T-helper 2 cell (primary cell): ENCODE results near the gene IGFBP4.

Experiments
- DNase-seq, 5 experiments: peaks; one replicate each; pipeline versions ENCODE4 v3.0.0 to v3.0.0-alpha.2; 2012 to 2022

IGFBP4 gene

DNA sequence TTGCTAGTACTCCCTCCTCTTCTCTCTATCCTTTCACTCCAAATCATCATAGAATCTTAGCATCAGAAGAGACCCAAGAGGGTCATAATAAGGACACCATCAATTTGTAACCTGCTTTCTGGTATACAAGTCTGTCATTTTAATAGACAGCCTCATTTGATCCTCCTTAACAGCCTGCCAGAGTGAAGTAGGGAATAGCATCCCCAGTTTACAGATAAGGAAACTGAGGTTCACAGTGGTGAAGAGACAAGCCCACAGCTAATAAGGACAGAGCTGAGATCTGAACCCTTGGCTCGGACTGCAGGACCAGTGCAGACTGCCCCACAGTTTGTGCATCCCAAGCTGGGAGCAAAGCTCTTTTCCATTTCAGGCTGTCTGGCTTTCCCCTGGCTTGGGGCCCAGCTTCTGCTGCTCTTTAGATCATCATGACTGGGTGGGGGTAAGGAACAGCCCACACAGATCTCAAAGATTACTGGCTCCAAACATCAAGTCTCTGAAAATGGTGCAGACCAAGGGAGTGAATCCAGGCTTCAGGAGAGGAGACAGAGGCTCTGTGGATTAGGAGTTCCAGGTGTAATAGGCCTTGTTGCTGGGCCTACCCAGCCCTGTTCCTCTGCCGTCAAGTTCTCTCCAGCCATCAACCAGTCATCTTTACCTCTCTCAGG lies 10.3 kb upstream of the IGFBP4 start:
- DNase-seq = no peak

DNA sequence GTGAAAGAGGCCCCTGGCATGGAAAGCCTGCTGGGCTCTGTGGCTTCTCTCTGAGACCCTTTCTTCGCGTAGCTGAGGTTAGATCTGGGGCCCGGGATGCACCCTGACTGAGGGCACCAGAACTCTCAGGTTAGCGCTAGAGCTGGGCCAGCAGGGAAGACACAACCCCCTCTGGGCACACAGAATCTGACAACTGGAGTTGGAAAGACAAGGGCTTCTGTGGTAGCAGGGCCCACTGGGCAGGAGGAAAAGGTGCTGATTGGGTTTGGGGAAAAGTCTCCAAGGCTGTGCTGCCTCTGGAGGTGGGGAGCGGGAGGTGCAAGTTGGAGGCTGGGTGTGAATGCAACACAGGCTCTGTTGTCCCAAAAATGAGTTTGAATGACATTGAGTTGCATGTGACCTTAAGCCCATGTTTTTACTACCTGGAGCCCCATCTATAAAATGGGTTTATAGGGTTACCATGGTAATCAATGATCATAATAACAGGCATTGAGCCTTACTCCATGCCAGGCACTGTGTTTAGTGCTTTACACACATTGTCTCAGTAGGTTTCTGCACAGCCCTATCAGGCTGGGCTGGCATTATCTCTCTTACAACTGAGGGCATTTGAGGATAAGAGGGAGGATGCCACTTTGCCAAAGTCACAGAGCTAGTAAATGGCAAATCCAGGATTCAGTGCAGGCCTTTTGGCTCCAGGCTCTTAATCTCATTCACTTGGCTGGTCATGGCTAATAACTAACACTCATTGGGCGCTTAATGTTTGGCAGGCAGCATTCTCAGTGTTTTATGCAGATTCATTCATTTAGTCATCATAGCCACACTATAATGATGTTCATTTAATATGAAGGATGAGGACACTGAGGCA lies 9.5 kb upstream of the IGFBP4 start:
- peak in 1 of 5 experiments; percentile 43 for DNase-seq

DNA sequence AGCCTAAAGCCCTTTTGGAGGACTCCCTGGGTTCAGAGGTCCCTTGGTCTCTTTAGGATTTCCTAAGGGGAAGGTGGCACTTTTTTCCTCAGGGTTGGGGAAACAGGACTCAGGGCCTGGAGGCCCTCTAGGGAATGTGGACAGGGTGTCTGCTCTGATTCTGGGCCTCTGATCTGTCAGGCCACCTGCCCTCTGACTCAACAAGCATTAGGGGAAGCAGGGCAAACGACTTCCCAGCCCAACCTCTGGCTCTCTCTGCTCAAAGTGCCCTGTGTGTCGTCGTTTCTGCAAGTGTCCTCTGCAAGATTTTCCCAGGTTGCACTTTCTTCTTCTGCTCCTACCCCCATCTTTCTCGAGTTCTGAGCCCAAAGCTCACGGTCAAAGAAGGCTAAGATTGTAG lies 6.6 kb upstream of the IGFBP4 start:
- no peak for DNase-seq

DNA sequence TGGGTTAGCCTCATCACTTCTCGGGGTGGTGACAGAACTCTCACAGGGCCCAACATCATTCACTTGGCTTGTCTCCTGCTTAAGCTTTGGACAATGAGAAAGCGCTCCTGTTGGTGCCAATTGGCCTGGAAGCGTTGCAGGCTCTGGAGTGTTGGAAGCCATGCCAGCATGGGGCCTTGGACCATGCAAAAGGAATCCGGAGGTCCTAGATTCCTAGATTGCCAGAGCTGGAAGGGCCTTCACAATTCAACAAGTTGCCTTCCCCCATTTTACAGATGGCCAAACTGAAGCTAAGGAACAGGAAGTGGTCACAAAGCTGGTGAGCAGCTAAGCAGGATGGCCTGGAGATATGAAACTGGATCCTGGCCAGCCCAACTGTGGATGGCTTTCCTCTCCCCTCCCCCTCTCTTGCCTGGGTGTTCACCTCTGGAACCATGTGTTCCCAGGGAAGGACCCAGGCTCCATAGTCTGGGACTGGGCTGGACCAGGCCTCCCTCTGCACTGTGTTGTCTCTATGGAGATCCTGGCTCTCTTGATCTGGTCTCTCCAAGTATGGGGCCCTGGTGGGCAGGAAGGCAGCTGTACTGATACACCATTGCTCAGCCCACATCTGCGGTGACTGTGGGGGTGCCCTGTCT lies 6.0 kb upstream of the IGFBP4 start:
- DNase-seq = no peak

DNA sequence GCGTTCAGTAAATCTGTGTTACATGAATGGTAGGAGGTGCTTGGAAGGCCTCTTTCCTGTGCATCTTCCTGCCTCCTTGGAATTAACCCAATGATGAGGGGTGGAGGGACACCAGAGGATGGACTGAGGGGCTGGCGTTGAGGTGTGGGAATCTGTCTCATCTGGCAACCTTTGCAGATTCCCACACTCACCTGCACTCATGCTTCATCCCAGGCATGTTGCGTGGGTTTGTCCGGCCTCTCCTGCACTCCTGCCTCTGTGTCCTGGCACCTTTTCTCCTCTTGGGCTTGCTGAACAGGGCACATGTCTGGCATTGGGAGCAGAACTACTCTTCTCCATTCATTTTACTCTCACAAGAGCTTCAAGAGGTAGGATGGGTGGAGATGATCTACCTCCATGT lies 3.1 kb upstream of the IGFBP4 start:
- no peak for DNase-seq

DNA sequence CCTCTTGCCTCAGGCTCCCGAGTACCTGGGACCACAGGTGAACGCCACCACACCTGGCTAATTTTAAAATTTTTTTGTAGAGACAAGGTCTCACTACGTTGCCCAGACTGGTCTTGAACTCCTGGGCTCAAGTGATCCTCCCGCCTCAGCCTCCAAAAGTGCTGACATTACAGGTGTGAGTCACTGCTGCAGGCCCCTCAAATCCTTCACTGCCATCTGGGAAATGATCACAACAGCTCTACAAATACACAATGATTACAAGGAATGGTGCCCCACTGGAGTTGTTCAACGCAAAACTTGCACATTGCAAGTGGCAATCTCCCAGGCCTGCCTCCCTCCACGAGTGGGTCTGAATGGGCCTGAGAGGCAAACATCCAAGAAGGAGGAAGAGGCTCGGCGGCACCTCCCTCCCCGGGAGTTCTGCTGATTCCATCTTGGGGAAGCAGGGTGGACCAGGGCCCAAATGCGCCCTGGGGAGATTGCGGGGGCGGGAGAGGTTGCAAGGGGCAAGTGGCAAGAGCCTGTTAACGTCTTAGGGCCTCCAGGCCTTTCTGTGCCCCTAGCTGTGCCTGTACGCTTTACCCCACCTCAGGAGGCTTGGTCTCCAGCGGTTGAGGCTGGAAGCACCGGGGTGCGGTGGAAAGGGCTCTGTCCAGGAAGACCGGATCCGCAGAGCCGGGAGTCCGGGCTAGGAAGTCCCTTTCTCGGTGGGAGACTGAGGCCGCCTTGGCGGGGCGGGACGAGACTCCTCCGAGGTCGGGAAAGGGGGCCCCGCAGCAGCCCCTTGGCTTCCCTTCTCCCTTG lies 656 bp upstream of the IGFBP4 start:
- no peak for DNase-seq

DNA sequence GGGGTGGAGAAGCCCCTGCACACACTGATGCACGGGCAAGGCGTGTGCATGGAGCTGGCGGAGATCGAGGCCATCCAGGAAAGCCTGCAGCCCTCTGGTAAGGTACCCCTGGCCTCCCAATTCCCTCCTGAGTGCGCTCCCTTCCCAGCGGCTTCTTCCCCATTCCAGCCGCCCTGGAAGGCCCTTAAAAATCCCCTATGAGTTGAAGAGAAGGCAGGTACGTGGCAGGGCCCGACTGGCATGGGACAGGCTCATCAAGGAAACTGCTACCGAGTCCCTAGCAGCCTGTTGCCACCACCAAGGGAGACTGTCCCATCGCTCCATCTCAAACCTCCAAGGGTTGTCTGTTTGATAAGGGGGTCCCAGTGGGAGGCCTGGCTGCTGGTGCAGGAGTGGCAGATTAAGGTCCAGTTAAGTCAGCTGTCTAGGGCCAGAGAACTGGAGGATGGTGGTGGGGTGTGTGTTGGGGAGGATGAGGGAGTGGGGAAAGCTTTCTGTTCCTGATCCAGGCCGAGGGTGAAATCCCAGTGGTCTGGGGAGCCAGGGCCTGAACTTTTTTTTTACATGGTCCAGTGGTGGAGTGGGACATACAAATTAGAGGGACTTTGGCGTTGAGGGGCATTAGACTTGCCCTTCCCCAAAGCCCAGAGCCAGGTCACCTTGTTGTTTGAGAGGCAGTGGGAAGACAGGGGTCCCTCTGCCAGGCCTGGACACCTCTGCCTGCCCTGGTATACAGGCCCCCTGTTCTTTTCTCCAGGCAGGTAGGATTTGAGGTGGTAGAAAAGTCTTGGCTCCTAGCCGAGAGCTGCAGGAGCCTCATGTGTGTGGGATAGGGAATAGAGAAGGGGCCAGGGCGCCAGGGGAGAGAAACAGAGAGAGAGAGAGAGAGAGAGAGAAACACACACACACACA lies 994 bp downstream of the IGFBP4 start:
- DNase-seq = no peak

DNA sequence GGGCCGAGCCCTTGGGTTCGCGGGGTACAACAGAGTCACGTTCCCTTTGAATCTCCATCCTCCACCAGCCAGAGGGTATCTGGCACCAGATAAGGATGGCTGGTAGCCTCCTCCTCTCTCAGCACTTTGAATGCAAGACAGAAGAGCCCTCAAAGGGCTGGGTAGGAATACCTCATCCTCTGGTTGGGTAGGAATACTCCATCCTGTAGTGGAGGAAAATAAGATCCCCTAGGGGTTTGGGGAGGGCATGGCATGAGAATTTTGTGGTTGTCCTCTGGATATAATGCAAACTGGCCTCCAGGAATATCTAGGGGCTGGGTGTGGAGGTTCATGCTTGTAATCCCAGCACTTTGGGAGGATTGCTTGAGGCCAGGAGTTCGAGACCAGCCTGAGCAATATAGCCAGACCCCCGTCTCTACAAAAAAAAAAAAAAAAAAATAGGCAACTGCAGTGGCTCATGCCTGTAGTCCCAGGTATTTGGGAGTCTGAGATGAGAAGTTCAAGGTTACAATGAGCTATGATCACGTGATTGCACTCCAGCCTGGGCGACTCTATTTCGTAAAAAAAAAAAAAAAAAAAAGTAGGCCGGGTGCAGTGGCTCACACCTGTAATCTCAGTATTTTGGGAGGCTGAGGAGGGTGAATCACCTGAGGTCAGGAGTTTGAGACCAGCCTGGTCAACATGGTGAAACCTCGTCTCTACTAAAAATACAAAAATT lies 2.7 kb downstream of the IGFBP4 start:
- DNase-seq = no peak

DNA sequence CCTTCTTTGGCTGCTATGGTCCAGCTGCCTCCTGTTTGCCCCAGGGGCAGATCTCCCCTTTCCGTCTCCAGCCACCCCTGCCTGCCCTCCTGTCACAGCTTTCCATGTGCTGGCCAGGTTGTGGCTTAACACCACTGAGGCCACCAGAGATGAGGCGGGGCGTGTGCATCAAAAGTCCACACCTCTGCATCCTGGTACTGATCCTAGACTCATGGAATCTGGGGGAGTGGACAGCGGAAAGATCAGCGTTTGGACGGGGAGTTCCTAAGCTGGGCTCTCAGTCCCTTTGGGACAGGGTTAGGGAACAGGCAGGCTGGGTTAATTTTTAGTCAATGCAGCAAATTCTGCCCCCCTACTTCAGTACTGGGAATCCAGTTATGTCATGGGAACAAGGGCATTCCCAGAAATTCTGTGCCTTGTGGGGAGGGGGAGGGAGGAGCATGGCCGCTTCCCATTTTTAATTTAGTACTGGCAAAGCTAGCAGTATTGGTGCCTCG lies 3.9 kb downstream of the IGFBP4 start:
- no peak for DNase-seq

DNA sequence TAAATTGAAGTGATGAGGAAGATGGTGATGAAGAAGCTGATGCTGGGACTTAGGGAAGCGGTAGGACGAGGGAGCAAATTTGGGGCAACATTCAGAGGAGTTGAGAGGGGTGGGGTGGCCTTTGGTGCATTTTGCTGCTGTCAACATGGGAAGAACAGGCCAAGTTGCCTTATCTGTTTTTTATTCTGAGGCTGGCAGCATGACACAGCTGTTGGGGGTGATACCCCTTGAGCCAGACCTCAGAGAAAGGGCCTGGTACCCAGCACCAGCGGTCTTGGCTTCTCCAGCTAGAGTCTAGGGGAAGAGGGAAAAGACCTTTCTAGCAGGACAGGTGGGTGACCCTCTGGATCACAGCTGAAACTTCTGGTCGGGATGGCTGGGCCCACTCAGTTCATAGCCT lies 4.6 kb downstream of the IGFBP4 start:
- DNase-seq = no peak

DNA sequence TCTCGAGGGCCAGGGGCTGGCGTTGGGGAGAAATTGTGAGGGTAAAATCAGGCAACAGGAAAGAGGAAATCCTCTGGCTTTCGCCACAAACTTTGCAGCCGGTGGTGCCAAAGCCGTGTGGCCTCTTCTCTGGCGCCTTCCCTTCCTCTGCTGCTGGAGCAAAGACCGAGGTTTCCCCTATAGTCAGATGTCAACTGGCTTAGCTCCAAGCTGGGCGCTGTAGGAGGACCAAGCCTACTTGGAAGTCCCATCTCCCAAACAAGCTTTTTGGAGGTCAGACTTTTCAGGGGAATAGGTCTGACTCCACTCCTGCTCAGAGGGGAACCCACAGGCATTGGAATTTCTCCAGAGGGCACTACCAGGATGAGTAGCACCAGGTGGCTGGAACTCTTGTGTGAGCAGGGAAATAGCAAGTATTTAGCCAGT lies 5.0 kb downstream of the IGFBP4 start:
- DNase-seq = no peak

DNA sequence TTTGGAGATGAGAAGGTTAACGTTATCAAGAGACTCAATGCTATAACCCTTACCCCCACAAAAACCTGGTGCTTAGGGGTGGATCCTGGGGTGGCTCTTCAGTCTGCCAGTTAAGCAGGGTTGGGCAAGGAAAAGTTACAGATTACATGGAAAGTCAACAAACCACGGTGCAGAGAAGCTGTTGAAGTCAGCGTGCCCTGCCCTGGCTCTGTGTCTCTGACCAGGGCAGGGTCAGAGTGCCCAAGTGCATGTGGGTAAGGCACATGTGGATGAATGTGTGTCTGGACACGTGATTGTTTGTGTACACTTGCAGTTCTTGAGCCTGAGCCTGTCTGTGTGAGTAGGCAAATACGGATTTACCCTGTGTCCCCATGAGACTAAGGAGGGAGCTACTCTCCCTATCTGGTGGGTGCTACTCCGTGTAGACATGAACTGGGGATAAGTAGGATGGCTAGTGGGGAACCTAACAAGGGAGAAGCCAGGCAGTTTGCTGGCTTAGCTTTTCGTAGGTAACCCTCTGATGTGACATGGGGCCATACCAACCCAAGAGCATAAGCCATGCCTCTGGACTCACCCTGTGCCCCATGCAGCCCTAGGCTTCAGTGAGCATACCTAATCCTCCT lies 5.5 kb downstream of the IGFBP4 start:
- no peak for DNase-seq

DNA sequence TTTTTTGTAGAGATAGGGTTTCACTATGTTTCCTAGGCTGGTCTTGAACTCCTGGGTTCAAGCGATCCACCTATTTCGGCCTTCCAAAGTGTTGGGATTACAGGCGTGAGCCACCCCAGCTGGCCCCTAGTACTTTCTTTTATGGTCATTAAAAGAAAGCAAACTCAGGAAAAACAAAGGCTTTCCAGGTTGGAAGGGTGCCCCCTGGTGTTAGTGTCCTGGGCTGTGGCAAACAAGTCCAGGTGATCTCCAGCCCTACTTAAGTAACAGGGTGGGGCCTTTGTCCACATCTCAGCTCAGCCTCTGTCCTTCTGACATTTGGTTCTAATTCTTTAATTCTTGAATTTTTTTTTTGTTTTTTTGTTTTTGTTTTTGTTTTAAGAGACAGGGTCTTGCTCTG lies 6.9 kb downstream of the IGFBP4 start:
- peak in 1 of 5 experiments; percentile 15 for DNase-seq

DNA sequence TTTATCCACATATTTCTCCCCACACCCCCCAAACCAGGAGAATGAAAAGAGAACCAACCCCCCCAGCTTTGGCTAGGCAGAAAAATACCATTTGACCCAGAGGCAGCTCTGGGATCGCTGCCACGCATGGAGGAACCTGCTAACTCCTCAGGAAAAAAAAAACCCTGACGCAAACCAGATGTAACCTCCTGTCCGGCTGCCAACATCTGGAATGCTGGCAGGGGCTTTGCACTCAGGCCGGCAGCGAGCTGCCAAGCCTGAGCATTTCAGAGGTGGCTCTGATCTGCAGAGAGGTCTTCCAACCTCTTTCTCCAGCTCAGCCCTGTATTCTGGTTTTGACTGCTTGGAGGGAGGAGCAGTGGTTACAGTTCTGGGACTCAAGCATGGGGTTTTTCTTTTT lies 8.2 kb downstream of the IGFBP4 start:
- DNase-seq = no peak

DNA sequence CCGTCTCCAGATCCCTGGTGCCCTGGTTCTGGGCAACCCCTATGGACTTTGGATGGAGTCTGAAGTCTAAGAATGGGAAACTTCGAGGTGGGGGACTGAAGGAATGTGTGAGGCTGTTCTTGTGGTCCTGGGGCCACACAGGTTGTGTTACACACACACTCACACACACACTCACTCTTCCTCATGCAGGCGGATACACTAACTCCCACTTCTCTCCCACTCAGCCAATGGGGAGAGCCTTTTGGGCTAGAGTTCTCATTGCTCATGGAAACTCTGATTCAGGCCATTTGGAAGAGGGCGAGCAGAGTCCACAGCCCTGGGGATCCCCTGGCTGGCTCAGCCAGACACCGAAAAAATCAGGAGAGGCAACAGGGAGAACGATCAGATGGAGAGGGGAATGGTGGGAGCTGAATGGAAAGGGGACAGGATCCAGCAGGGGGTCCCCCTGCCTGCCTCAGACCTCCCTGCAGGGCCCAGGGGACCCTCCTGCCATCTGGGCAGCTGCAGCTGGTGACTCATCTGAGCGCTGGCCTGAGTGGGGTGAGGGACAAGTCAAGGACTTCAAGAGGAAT lies 9.1 kb downstream of the IGFBP4 start:
- DNase-seq = no peak

DNA sequence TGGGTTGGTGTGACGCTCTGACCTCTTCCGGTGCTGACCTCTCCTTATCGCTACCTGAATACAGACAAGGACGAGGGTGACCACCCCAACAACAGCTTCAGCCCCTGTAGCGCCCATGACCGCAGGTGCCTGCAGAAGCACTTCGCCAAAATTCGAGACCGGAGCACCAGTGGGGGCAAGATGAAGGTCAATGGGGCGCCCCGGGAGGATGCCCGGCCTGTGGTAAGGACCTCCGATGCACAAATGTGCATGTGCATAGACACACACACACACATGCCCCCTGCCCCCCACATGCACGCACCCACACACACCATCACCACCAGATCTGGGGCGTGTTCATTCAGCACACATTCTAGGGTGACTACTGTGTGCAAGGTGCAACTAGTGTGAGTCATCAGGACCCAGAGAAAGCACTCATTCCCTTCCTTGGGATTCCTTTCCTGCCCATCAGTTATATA lies 9.7 kb downstream of the IGFBP4 start:
- no peak for DNase-seq

DNA sequence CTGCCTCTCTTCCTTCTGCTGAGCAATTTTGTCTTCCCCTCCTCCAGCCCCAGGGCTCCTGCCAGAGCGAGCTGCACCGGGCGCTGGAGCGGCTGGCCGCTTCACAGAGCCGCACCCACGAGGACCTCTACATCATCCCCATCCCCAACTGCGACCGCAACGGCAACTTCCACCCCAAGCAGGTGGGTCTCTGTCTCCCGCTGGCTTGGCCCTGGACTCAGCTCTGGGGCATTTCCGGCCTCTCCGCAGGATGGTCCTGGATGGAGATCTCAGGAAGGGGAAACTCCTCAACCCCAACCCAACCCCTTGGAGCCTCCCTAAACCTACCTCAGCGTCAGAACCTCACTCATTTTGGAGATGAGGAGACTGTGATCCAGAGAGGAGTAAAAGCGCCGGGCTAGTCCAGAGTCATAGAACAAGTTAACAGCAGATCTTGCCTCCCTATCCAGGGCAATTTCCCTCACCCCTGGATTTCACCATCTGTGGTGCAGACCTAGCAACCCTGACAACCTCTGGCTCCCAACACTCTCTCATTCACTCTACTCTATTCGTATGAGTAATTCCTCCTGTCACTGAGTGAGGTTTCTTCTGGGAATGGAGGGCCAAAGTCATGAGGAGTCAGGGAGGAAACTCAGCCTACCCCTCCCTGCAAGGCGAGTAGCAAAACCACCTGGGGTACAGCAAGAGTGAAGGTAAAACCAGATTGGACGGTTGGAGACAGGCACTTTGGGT lies 10.8 kb downstream of the IGFBP4 start:
- DNase-seq = no peak

DNA sequence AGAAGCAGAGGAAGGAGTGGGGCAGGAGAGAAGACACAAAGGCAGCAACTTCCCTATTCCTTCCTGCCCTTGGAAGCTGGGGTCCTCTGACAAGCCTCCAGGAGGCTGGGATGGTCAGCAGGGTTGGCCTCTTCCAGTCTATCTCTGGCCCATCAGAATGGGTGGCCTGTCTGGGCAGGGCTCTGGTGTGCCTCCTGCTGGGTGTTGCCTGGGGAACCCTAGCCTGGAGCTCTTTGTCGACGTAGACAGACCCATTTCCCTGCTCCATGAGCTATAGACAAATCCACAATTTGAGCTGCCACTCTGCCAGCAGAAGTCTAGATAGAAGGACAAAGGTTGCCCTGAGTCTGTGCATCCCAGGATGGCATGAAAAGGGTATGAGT lies 11.4 kb downstream of the IGFBP4 start:
- DNase-seq = no peak

DNA sequence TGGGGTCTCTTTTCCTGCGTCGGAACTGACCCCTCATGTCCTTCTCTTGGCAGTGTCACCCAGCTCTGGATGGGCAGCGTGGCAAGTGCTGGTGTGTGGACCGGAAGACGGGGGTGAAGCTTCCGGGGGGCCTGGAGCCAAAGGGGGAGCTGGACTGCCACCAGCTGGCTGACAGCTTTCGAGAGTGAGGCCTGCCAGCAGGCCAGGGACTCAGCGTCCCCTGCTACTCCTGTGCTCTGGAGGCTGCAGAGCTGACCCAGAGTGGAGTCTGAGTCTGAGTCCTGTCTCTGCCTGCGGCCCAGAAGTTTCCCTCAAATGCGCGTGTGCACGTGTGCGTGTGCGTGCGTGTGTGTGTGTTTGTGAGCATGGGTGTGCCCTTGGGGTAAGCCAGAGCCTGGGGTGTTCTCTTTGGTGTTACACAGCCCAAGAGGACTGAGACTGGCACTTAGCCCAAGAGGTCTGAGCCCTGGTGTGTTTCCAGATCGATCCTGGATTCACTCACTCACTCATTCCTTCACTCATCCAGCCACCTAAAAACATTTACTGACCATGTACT lies 13.2 kb downstream of the IGFBP4 start:
- DNase-seq = no peak
